ENCODE results near the gene LMX1A.

GRCh38 chr1:165303386-165303785 lies 53.1 kb downstream of the LMX1A start:
- TF ChIP-seq CTCF (conservative IDR thresholded peaks at IDR 0.05; ENCODE audit: low read depth in 2 of 2) (no peak), EZH2 (IDR thresholded peaks at IDR 0.05; ENCODE audit: low read depth, unreplicated experiment) (no peak), EZH2phosphoT487 (IDR thresholded peaks at IDR 0.05; ENCODE audit: unreplicated experiment) (no peak), POLR2AphosphoS5 (IDR thresholded peaks at IDR 0.05; ENCODE audit: low read depth) (no peak), CREB1 (CRISPR knock-in tag; IDR thresholded peaks at IDR 0.05; ENCODE audit: low read depth) (no peak), ETS1 (IDR thresholded peaks at IDR 0.05) (no peak), REST (IDR thresholded peaks at IDR 0.05; ENCODE audit: unreplicated experiment) (no peak), JUNB (IDR thresholded peaks at IDR 0.05; ENCODE audit: unreplicated experiment) (no peak), ZNF462 (CRISPR knock-in tag; IDR thresholded peaks at IDR 0.05) (no peak), ZNF331 (CRISPR knock-in tag; IDR thresholded peaks at IDR 0.05; ENCODE audit: low read depth) (no peak)

Measured in GM23338 (cell line).